NCI-H187 treated with DMSO at 0.1 percent for 48 hours (cell line): ENCODE results near the gene GREB1.

Source experiments
- DNase-seq: peaks from one replicate; lab custom pipeline; 2025; lab: John Stamatoyannopoulos, UW

The GREB1 gene

GRCh38 chr2:11681722-11682589, 148.1 kb downstream of the GREB1 start:
- no peak for DNase-seq

- no peak for DNase-seq
These were observed 148.7 kb downstream of the GREB1 start for GRCh38 chr2:11682590-11682915.

- DNase-seq = no peak
These were observed 149.6 kb downstream of the GREB1 start for GRCh38 chr2:11683476-11683875.

GRCh38 chr2:11683966-11684365, 150.1 kb downstream of the GREB1 start:
- no peak for DNase-seq

GRCh38 chr2:11684894-11685460, 151.1 kb downstream of the GREB1 start:
- no peak for DNase-seq

GRCh38 chr2:11685906-11686470, 152.1 kb downstream of the GREB1 start:
- DNase-seq = no peak

GRCh38 chr2:11687736-11688135, 153.9 kb downstream of the GREB1 start:
- no peak for DNase-seq

- no peak for DNase-seq
These were observed 154.6 kb downstream of the GREB1 start for GRCh38 chr2:11688222-11689069.

- no peak for DNase-seq
These were observed 157.3 kb downstream of the GREB1 start for GRCh38 chr2:11691076-11691660.
